Measurements from ENCODE around the gene ITPR1.

DNA sequence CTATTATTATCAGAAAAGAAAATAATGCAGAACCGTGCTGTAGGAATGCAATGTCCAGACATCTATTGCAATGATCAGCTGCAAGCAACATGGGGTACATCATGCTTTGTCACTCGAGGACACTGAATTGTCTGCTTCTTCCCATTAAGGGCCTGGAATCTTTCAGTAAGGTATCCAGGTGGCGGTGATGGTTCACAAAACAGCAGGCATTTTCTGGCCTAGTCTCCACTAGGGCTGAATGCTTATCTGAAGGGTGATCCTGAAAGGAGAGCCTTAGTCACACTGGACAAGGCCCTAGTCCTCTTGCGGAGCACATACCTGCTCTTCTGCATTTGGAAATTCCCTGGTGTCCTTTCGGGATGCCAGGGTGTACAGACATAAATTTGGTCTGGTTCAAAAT, 21.2 kb downstream of the ITPR1 start:
- TF ChIP-seq CTCF (IDR thresholded peaks at IDR 0.05): no peak
- no peak for TF ChIP-seq POLR2A (IDR thresholded peaks at IDR 0.05)
